WERI-Rb-1 (cell line): ENCODE results near the gene ISX.

ENCODE experiments used
- DNase-seq: peaks from one replicate; pipeline ENCODE4 v3.0.0-alpha.2; 2020
- H3K27ac ChIP-seq: fragments of 250-450 bp; sonication (Bioruptor Pico); 2 replicates; pipeline ENCODE4 v1.5.1; 2020; ENCODE audit warnings: mild to moderate bottlenecking, moderate library complexity
- H3K27me3 ChIP-seq: fragments of 250-450 bp; sonication (Bioruptor Pico); 2 replicates; pipeline ENCODE4 v1.5.1; 2021; ENCODE audit warnings: mild to moderate bottlenecking, low read depth, moderate library complexity; ENCODE audit not compliant: insufficient read depth, severe bottlenecking
- H3K36me3 ChIP-seq: fragments of 250-450 bp; sonication (Bioruptor Pico); 2 replicates; pipeline ENCODE4 v1.5.1; 2020; ENCODE audit warnings: mild to moderate bottlenecking, moderate library complexity
- H3K4me3 ChIP-seq: 2 replicates; pipeline ENCODE4 v1.5.1; 2011; ENCODE audit warnings: low read depth, mild to moderate bottlenecking, control low read depth, low read length
- H3K9me3 ChIP-seq: fragments of 250-450 bp; sonication (Bioruptor Pico); 2 replicates; pipeline ENCODE4 v1.5.1; 2021; ENCODE audit warnings: mild to moderate bottlenecking, moderate library complexity; ENCODE audit not compliant: severe bottlenecking
- TF ChIP-seq, protein P1 (sequence below): IDR thresholded peaks from 2 replicates; pipeline ENCODE4 v1.5.1; 2011; ENCODE audit warnings: low read depth, mild to moderate bottlenecking, control low read depth, inconsistent platforms, low read length

Gene ISX

DNA sequence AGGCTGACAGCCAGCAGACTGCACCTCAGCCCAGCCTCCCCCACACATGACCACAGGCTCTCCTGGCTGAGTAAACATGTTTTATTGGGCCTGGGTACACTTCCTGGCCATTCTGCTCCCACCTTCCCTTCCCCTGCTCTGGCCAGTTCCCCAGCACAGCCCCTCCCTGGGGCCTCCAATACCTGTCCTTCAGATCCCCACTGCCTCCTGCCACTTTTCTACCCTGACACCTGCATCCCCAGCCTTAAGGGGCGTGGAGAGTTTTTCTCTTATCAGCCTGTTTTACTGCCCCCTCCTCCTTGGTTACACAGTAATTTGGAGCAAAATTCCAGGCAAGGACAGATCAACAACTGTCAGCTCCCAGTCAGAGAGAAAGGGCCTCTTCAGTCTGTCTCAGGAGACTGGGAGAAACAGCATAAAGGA lies at the start of gene ISX:
ISX (plus strand) TSS at position 363 of the 423 bp plus-strand sequence. CDS start 930 bp downstream, outside the sequence.
- TF ChIP-seq, protein P1, sequence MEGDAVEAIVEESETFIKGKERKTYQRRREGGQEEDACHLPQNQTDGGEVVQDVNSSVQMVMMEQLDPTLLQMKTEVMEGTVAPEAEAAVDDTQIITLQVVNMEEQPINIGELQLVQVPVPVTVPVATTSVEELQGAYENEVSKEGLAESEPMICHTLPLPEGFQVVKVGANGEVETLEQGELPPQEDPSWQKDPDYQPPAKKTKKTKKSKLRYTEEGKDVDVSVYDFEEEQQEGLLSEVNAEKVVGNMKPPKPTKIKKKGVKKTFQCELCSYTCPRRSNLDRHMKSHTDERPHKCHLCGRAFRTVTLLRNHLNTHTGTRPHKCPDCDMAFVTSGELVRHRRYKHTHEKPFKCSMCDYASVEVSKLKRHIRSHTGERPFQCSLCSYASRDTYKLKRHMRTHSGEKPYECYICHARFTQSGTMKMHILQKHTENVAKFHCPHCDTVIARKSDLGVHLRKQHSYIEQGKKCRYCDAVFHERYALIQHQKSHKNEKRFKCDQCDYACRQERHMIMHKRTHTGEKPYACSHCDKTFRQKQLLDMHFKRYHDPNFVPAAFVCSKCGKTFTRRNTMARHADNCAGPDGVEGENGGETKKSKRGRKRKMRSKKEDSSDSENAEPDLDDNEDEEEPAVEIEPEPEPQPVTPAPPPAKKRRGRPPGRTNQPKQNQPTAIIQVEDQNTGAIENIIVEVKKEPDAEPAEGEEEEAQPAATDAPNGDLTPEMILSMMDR = no peak
- no peak for DNase-seq
- H3K27me3 ChIP-seq = no peaks in the 10 kb centered on the region
- H3K9me3 ChIP-seq = no peaks in the 10 kb centered on the region
- H3K27ac ChIP-seq = no peak within 1 kb of the TSS
- no peak within 1 kb of the TSS for H3K4me3 ChIP-seq
- H3K36me3 ChIP-seq = no peaks in the 10 kb centered on the region

DNA sequence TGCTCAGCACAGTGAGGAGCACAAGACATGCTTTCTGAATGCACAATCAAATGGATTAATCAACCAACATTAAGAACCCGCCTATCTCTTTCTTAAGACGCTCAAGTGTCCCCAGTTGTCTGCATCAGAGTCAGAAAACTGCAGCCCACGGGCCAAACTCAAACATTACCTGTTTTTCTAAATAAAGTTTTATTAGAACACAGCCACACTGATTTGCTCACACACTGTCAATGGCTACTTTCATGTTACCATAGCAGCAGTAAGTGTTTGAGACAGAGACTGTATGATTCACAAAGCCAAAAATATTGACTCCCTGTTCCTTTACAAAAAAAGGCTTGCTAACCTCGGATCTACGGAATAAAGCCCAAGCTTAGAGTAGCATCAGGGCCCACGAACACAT lies 49.0 kb upstream of the ISX start:
- H3K36me3 ChIP-seq = no peaks in the 10 kb centered on the region
- no peak for DNase-seq
- H3K4me3 ChIP-seq = no peak overlapping the region
- TF ChIP-seq, protein P1 = no peak
- no peaks in the 10 kb centered on the region for H3K9me3 ChIP-seq
- no peaks in the 10 kb centered on the region for H3K27me3 ChIP-seq
- no peak overlapping the region for H3K27ac ChIP-seq

DNA sequence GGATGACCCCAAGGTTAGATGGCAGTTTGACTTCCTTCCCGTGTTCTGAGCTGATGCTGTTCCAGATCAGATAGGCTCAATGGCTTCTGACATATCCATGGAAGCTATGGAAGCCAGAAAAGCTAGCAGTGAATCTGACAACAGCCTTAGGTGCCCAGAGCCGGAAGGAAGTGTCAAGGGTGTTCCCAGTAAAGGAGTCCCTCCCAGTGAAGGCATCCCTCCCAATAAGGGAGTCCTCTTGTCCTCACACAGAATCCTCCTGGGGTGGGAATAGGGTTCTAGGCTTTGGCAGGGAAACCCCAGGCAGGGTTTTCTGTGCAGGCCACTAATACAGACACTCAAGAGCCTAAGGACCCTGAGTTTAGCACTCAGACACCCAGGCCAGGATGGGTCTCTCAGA lies 47.0 kb upstream of the ISX start:
- Histone ChIP-seq H3K27me3 (no peaks in the 10 kb centered on the region), H3K27ac (no peak overlapping the region), H3K9me3 (no peaks in the 10 kb centered on the region), H3K4me3 (no peak overlapping the region), H3K36me3 (no peaks in the 10 kb centered on the region)
- DNase-seq = no peak
- TF ChIP-seq, protein P1 = no peak

DNA sequence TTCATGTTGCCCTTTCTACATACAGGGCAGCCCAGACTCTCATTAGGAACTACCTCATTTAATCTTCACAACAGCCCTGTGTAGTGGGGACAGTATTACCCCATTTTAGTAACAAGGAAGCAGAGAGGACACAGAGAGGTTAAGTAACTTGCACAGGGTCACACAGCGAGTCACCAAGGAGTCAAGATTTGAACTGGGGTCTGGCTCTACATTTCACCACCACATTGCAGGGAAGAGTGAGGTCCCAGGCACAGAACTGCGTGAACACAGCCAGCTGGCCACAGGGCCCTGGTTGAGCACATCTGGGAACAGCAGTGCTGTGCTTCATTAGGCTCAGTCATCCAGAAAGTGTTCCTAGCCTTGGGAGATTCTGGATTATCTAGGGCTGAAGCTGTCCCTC lies 45.4 kb upstream of the ISX start:
- no peaks in the 10 kb centered on the region for H3K9me3 ChIP-seq
- TF ChIP-seq, protein P1 = no peak
- DNase-seq = no peak
- no peaks in the 10 kb centered on the region for H3K27me3 ChIP-seq
- H3K27ac ChIP-seq = no peak overlapping the region
- no peaks in the 10 kb centered on the region for H3K36me3 ChIP-seq
- no peak overlapping the region for H3K4me3 ChIP-seq

DNA sequence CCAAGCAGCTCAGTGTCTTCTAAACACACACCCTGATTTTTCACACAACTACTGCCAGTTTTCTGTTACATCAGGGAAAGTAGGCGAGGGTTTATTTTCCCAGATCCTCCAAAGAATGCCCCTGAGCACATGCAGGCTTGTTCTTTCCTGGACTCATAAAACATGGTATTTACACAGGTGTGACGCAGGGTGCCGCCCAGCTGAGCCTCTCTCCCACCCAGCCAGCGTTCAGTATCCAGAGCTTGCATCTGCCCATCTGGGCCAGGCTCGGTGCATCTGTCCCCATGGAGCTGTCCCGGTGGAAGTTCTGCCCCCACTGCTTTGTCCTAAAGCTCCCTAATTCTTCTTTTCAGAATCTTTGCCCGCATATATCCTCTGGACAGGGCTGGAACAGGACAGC lies 44.8 kb upstream of the ISX start:
- Histone ChIP-seq H3K27ac (no peak overlapping the region), H3K4me3 (no peak overlapping the region), H3K9me3 (no peaks in the 10 kb centered on the region), H3K36me3 (no peaks in the 10 kb centered on the region), H3K27me3 (no peaks in the 10 kb centered on the region)
- TF ChIP-seq, protein P1 = no peak
- DNase-seq = no peak

DNA sequence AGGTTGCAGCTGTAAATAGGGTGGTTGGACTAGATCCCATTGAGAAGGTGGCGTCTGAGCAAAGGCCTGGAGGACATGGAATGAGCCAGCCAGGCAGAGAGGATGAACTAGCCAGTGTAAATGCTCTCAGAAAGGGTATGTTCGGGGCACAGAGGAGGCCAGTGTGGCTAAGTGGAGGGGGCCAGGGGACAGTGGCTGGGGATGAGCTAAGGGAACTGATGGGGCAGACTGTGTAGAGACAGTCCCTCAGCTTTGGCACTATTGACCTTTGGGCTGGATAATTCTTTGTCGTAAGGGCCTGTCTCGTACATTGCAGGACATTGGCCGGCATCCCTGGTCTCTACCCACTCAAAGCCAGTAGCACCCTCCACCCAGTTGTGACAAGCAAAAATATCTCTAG lies 43.7 kb upstream of the ISX start:
- Histone ChIP-seq H3K27me3 (no peaks in the 10 kb centered on the region), H3K9me3 (no peaks in the 10 kb centered on the region), H3K4me3 (no peak overlapping the region), H3K36me3 (no peaks in the 10 kb centered on the region), H3K27ac (no peak overlapping the region)
- TF ChIP-seq, protein P1 = no peak
- no peak for DNase-seq
